HUES48 (cell line): Measurements from ENCODE around the gene RNASE7.

ENCODE experiments used
- H3K27ac ChIP-seq: one replicate; pipeline ENCODE4 v1.7.0; 2013; ENCODE audit warnings: low read depth, low read length, inconsistent platforms
- H3K27me3 ChIP-seq: 2 replicates; pipeline ENCODE4 v1.6.1; 2013; ENCODE audit warnings: mild to moderate bottlenecking, low read length; ENCODE audit not compliant: control insufficient read depth, insufficient read depth
- H3K36me3 ChIP-seq: 2 replicates; pipeline ENCODE4 v1.6.1; 2013; ENCODE audit warnings: low read length; ENCODE audit not compliant: control insufficient read depth, insufficient read depth
- H3K4me1 ChIP-seq: 2 replicates; pipeline ENCODE4 v1.6.1; 2013; ENCODE audit warnings: mild to moderate bottlenecking, low read length; ENCODE audit not compliant: control insufficient read depth, insufficient read depth
- H3K4me3 ChIP-seq: 2 replicates; pipeline ENCODE4 v1.5.1; 2013; ENCODE audit warnings: mild to moderate bottlenecking, low read depth, low read length
- H3K9ac ChIP-seq: 2 replicates; pipeline ENCODE4 v1.6.1; 2013; ENCODE audit warnings: mild to moderate bottlenecking, low read depth, low read length, moderate library complexity
- H3K9me3 ChIP-seq: 2 replicates; pipeline ENCODE4 v1.6.1; 2013; ENCODE audit warnings: low read length; ENCODE audit not compliant: control insufficient read depth, insufficient read depth

RNASE7 gene

DNA sequence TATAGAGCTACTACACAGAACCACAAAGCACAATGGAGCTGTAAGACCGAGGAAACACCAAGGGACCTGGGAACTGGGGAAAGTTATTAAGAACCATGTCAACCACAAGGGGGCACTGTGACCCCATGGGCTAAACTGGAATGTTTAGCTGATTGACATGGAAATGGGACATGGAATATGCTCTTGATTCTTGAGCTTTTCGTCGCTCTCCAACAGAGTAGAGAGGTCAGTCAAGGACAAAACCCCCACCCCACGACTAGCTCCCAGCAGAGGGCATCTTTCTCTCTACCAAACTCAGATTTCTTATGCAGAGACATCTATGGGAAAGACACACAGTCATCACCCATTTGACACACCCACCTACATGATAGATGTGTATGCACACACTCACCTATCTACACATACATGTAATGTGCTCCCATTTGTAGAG is 27.4 kb upstream of the RNASE7 start:
- Histone ChIP-seq H3K9ac (no peak overlapping the region), H3K4me1 (peaks cover 7% of the 10 kb centered on the region), H3K27ac (no peak overlapping the region), H3K27me3 (no peaks in the 10 kb centered on the region), H3K9me3 (no peaks in the 10 kb centered on the region), H3K36me3 (0 out of 2 replicates have a peak, but pooled peaks cover 4% of the 10 kb centered on the region), H3K4me3 (no peak overlapping the region)

- H3K27me3 ChIP-seq = no peaks in the 10 kb centered on the region
- no peak overlapping the region for H3K9ac ChIP-seq
- 0 out of 2 replicates have a peak, but pooled peaks cover 4% of the 10 kb centered on the region for H3K36me3 ChIP-seq
- no peak overlapping the region for H3K27ac ChIP-seq
- no peaks in the 10 kb centered on the region for H3K9me3 ChIP-seq
- peaks cover 7% of the 10 kb centered on the region for H3K4me1 ChIP-seq
- H3K4me3 ChIP-seq = no peak overlapping the region
These were observed 26.9 kb upstream of the RNASE7 start for GRCh38 chr14:21015312-21015711.

DNA sequence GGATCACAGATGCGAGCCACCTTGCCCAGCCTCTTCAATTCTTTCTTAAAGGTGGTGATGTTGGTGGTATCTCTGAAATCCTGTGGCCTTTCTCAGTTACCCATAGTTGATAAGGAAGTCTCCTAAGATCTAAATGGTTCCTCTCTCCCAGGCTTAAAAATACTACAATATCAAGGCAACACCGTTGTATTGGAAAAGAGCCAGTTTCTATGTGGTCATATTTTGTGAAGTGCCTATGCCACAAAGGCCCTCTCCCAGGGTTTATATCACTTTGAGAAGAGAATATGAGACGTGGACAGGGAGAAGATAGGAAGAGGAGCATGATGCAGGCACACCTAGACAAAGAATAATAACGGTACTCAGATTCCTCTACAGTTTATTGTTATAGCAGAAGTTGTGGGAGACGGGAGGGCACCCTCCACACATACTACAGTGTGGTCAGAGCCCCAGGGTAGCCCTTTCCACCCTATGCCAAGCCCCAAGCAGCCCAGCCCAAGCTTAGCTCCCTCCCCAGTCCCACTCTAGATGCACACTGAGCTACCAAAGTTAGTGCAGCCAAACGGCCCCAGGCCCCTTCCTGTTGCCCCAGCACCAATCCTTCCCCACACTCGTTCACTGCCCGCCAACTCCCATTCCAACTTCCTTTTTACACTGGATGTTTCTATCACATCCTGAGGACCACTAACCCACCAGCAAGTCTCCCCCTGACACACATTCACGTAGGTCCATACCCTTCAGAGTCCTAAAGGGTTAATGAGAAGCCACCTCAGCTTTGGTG is 25.6 kb upstream of the RNASE7 start:
- Histone ChIP-seq H3K9me3 (no peaks in the 10 kb centered on the region), H3K27me3 (peaks cover 3% of the 10 kb centered on the region), H3K27ac (no peak overlapping the region), H3K4me3 (no peak overlapping the region), H3K9ac (no peak overlapping the region), H3K36me3 (0 out of 2 replicates have a peak, but pooled peaks cover 4% of the 10 kb centered on the region), H3K4me1 (peaks cover 7% of the 10 kb centered on the region)

- Histone ChIP-seq H3K36me3 (0 out of 2 replicates have a peak, but pooled peaks cover 4% of the 10 kb centered on the region), H3K4me1 (peaks cover 7% of the 10 kb centered on the region), H3K9ac (no peak overlapping the region), H3K27ac (no peak overlapping the region), H3K27me3 (peaks cover 11% of the 10 kb centered on the region), H3K4me3 (no peak overlapping the region), H3K9me3 (no peaks in the 10 kb centered on the region)
These were observed 24.5 kb upstream of the RNASE7 start for GRCh38 chr14:21017528-21018245.

GRCh38 chr14:21018286-21018685 is 23.9 kb upstream of the RNASE7 start:
- no peak overlapping the region for H3K4me3 ChIP-seq
- H3K9me3 ChIP-seq = no peaks in the 10 kb centered on the region
- no peak overlapping the region for H3K9ac ChIP-seq
- peaks cover 17% of the 10 kb centered on the region for H3K27me3 ChIP-seq
- H3K4me1 ChIP-seq = peaks cover 7% of the 10 kb centered on the region
- no peak overlapping the region for H3K27ac ChIP-seq
- H3K36me3 ChIP-seq = 0 out of 2 replicates have a peak, but pooled peaks cover 4% of the 10 kb centered on the region

GRCh38 chr14:21018781-21019180 is 23.4 kb upstream of the RNASE7 start:
- Histone ChIP-seq H3K4me3 (no peak overlapping the region), H3K27me3 (peaks cover 22% of the 10 kb centered on the region), H3K9me3 (no peaks in the 10 kb centered on the region), H3K9ac (no peak overlapping the region), H3K4me1 (peaks cover 7% of the 10 kb centered on the region), H3K27ac (no peak overlapping the region), H3K36me3 (0 out of 2 replicates have a peak, but pooled peaks cover 4% of the 10 kb centered on the region)

- H3K27me3 ChIP-seq = peaks cover 28% of the 10 kb centered on the region
- no peak overlapping the region for H3K4me3 ChIP-seq
- H3K9ac ChIP-seq = no peak overlapping the region
- H3K36me3 ChIP-seq = 0 out of 2 replicates have a peak, but pooled peaks cover 4% of the 10 kb centered on the region
- H3K9me3 ChIP-seq = no peaks in the 10 kb centered on the region
- no peak overlapping the region for H3K27ac ChIP-seq
- H3K4me1 ChIP-seq = peaks cover 7% of the 10 kb centered on the region
These were observed 22.8 kb upstream of the RNASE7 start for GRCh38 chr14:21019366-21019765.

DNA sequence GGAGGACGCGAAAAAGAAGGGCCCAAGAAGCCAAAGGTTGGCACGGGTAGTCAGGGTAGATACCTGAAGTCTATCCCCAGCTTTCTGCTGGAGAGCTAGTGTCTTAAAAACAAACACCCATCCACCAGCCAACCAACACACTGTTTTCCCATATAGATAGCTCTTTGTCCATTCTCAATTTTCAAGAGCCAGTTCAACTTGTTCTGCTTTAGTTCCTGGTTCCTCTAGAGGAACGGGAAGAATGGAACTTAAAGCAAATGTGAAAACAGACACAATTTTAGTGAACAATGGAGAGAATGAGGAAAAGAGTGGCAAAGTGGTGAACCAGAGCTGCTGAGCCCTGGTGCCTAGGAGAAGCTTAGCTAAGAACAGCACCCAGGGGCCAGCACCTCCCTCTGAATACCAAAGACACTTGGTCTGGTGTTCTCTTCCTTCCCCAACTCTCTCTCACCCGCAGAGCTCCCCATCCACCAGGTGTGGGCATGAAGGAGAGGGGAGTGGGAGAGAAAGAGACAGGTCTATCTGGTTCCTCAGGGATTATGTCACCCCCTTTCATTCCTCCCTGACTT is 21.1 kb upstream of the RNASE7 start:
- Histone ChIP-seq H3K36me3 (0 out of 2 replicates have a peak, but pooled peaks cover 4% of the 10 kb centered on the region), H3K4me1 (peaks cover 2% of the 10 kb centered on the region; the same call in 1 of the 2 replicates), H3K27ac (no peak overlapping the region), H3K27me3 (peaks cover 32% of the 10 kb centered on the region), H3K9me3 (no peaks in the 10 kb centered on the region), H3K4me3 (no peak overlapping the region), H3K9ac (no peak overlapping the region)

DNA sequence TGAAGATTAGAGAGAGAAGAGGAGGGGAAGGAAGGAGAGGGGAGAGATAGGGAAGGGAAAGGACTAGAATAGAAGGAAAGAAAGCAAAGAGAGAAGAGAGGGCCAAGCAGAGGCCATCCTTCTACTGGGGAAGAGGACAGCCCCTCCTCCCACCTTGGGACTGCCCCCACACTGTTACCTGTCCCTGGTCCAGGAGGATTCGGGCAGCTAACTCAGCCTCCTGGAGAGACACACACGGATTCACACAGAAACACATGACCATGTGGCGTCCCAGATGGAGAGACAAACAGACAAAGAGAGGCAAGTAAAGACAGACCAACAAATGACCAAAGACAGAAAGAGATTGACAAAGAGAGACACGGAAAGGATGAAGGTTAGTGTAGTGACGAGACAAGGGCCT is 19.5 kb upstream of the RNASE7 start:
- no peak overlapping the region for H3K9ac ChIP-seq
- peaks cover 14% of the 10 kb centered on the region for H3K4me1 ChIP-seq
- peaks cover 42% of the 10 kb centered on the region for H3K27me3 ChIP-seq
- H3K36me3 ChIP-seq = 0 out of 2 replicates have a peak, but pooled peaks cover 3% of the 10 kb centered on the region
- H3K4me3 ChIP-seq = no peak overlapping the region
- H3K27ac ChIP-seq = no peak overlapping the region
- H3K9me3 ChIP-seq = no peaks in the 10 kb centered on the region

- Histone ChIP-seq H3K9me3 (no peaks in the 10 kb centered on the region), H3K4me1 (peaks cover 14% of the 10 kb centered on the region), H3K27ac (no peak overlapping the region), H3K36me3 (no peaks in the 10 kb centered on the region), H3K27me3 (peaks cover 42% of the 10 kb centered on the region), H3K4me3 (no peak overlapping the region), H3K9ac (no peak overlapping the region)
These were observed 19.0 kb upstream of the RNASE7 start for GRCh38 chr14:21023174-21023573.
